Mesothelial cell of epicardium (in vitro differentiated cells): ENCODE results near the gene GTF2H2C. TPM values are rescaled to one million over a fixed set of nuclear protein-coding genes. Genes with fewer than 3 reads are reported as not detected.

Experiments used
- DNase-seq, 2 experiments: peaks; one replicate each; pipeline ENCODE4 v3.0.0; 2021; ENCODE audit warnings: low spot score in 2 of 2; ENCODE audit not compliant: unreplicated experiment in 2 of 2
- H3K27ac Mint-ChIP-seq: 2 replicates; pipeline ENCODE4 v1.8.0; 2021; ENCODE audit warnings: mixed read lengths
- H3K27me3 Mint-ChIP-seq: 2 replicates; pipeline ENCODE4 v1.8.0; 2021; ENCODE audit warnings: low read depth, mixed read lengths
- H3K36me3 Mint-ChIP-seq: 2 replicates; pipeline ENCODE4 v1.8.0; 2021; ENCODE audit warnings: mixed read lengths
- H3K4me1 Mint-ChIP-seq: 2 replicates; pipeline ENCODE4 v1.8.0; 2021; ENCODE audit warnings: mixed read lengths
- H3K4me3 Mint-ChIP-seq: 2 replicates; pipeline ENCODE4 v1.8.0; 2021; ENCODE audit warnings: mild to moderate bottlenecking, moderate library complexity, mixed read lengths
- H3K9me3 Mint-ChIP-seq: 2 replicates; pipeline ENCODE4 v1.8.0; 2021; ENCODE audit warnings: mixed read lengths
- CTCF ChIP-seq: fragments of 200-600 bp; sonication (generic); IDR thresholded peaks from one replicate; pipeline ENCODE4 v1.5.0; 2021; ENCODE audit warnings: antibody characterized with exemption; ENCODE audit not compliant: unreplicated experiment
- total RNA-seq: library from RNA; stranded (reverse); gene quantifications from 3 replicates; pipeline ENCODE4 v1.2.1, GENCODE V29; 2021

GTF2H2C gene
- total RNA-seq, 1 donor from 2014 or later, result 41.8 TPM

- no peak for TF ChIP-seq CTCF
- H3K9me3 Mint-ChIP-seq, result peaks cover 4% of the 10 kb centered on the region
- H3K4me3 Mint-ChIP-seq, result no peak overlapping the region
- no peak for DNase-seq
- H3K36me3 Mint-ChIP-seq, result peaks cover 16% of the 10 kb centered on the region
- H3K4me1 Mint-ChIP-seq, result peaks cover 13% of the 10 kb centered on the region
- H3K27ac Mint-ChIP-seq, result no peak overlapping the region
- H3K27me3 Mint-ChIP-seq, result no peaks in the 10 kb centered on the region
These were observed 38.0 kb upstream of the GTF2H2C start for GRCh38 chr5:69522035-69522434.

GRCh38 chr5:69525490-69525889, 34.5 kb upstream of the GTF2H2C start:
- TF ChIP-seq CTCF, result no peak
- peaks cover 18% of the 10 kb centered on the region for H3K36me3 Mint-ChIP-seq
- no peaks in the 10 kb centered on the region for H3K27me3 Mint-ChIP-seq
- DNase-seq, result no peak
- H3K4me3 Mint-ChIP-seq, result no peak overlapping the region
- no peak overlapping the region for H3K27ac Mint-ChIP-seq
- peaks cover 10% of the 10 kb centered on the region for H3K4me1 Mint-ChIP-seq
- H3K9me3 Mint-ChIP-seq, result peaks cover 4% of the 10 kb centered on the region

- Mint-ChIP-seq H3K9me3 (peaks cover 4% of the 10 kb centered on the region), H3K27ac (peak overlapping the region; percentile 30), H3K4me3 (no peak overlapping the region), H3K27me3 (no peaks in the 10 kb centered on the region), H3K36me3 (peaks cover 14% of the 10 kb centered on the region), H3K4me1 (peaks cover 12% of the 10 kb centered on the region)
- no peak for DNase-seq
- TF ChIP-seq CTCF, result no peak
These were observed 33.3 kb upstream of the GTF2H2C start for GRCh38 chr5:69526660-69527059.

- peaks cover 4% of the 10 kb centered on the region for H3K9me3 Mint-ChIP-seq
- DNase-seq, result no peak
- H3K36me3 Mint-ChIP-seq, result peaks cover 12% of the 10 kb centered on the region
- H3K4me1 Mint-ChIP-seq, result peaks cover 12% of the 10 kb centered on the region
- H3K27ac Mint-ChIP-seq, result peak overlapping the region; percentile 34
- no peaks in the 10 kb centered on the region for H3K27me3 Mint-ChIP-seq
- TF ChIP-seq CTCF, result no peak
- no peak overlapping the region for H3K4me3 Mint-ChIP-seq
These were observed 32.7 kb upstream of the GTF2H2C start for GRCh38 chr5:69527128-69527770.

- Mint-ChIP-seq H3K27me3 (no peaks in the 10 kb centered on the region), H3K27ac (peak overlapping the region; percentile 34), H3K4me3 (no peak overlapping the region), H3K36me3 (peaks cover 12% of the 10 kb centered on the region), H3K4me1 (peaks cover 12% of the 10 kb centered on the region), H3K9me3 (peaks cover 4% of the 10 kb centered on the region)
- no peak for DNase-seq
- no peak for TF ChIP-seq CTCF
These were observed 32.0 kb upstream of the GTF2H2C start for GRCh38 chr5:69528035-69528434.

GRCh38 chr5:69528609-69529008, 31.4 kb upstream of the GTF2H2C start:
- TF ChIP-seq CTCF, result no peak
- Mint-ChIP-seq H3K36me3 (peaks cover 12% of the 10 kb centered on the region), H3K9me3 (peaks cover 4% of the 10 kb centered on the region), H3K27me3 (no peaks in the 10 kb centered on the region), H3K4me1 (peaks cover 12% of the 10 kb centered on the region), H3K4me3 (no peak overlapping the region), H3K27ac (no peak overlapping the region)
- DNase-seq, result no peak
